ENCODE results near the gene ISOC1.

ISOC1 gene

DNA sequence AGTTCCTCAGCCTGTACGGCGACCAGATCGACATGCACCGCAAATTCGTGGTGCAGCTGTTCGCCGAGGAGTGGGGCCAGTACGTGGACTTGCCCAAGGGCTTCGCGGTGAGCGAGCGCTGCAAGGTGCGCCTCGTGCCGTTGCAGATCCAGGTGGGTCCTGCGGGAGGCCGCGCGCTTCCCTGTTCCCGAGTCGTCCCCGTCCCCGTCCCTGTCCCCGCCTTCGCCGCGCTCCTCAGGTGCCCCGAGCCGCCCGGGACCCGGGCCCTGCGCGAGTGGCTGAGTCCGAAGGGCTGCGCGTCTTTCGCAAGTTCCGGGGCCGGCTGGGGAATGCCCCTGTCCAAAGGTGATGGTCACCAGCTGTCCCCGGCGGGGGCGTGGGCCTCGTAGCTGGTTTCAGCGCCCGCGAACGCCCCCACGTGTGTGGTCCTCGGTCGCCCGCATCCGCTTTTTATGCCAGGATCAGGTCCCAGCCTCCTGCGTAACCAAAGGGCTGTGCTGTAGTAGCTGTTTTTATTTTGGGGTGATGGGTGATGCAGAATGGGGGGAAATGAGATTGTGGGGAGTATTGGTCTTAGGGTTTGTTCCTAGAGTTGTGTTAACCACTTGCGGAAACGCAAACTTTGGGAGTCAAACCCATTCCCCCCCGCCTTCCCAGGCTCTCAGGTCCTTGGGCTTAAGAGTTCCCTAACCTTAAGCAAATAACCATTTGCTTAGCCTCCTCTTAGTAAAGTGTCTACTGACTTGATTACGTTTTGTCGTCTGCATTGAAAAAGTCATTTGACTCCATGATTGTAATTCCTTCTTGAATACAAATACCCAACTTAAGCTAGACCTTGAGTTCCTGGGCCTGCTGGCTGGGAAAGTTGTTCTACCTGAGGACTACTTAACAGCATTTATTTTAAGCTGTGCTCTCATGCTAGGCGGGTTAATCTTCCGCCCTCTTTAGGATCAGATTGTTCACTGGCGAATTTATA lies 663 bp downstream of the ISOC1 start:
- DNase-seq (ENCODE audit: low read depth), result peak; percentile 56

DNA sequence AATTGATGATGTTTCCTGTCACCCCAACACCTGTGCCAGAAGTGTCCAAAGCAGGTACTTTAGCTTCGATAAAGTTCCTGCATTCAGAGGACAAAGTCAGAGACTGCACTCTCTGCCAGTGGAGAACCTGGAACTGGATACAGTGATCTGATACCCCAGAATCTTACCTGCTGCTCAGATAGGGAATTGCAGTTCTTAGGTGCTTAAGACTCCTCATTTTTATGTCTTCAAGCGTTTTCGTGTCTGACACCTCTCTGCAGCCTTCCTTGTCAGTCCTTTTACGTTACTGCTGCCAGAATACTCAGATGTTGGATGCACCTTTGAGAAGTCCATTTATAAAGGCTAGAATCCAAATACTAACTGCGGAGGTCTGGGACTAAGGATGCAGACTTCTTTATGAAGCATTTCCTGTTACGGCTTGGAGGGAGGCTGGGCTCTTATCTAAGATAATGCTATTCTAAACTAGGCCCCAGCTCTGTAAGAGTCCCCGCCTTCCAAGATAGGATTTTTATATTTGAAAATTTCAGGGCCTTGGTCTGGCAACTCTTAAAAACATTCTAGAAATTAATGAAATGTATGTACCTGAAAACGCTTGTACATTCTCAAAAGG lies 1.9 kb downstream of the ISOC1 start:
- DNase-seq (ENCODE audit: low read depth), result peak; percentile 6

DNA sequence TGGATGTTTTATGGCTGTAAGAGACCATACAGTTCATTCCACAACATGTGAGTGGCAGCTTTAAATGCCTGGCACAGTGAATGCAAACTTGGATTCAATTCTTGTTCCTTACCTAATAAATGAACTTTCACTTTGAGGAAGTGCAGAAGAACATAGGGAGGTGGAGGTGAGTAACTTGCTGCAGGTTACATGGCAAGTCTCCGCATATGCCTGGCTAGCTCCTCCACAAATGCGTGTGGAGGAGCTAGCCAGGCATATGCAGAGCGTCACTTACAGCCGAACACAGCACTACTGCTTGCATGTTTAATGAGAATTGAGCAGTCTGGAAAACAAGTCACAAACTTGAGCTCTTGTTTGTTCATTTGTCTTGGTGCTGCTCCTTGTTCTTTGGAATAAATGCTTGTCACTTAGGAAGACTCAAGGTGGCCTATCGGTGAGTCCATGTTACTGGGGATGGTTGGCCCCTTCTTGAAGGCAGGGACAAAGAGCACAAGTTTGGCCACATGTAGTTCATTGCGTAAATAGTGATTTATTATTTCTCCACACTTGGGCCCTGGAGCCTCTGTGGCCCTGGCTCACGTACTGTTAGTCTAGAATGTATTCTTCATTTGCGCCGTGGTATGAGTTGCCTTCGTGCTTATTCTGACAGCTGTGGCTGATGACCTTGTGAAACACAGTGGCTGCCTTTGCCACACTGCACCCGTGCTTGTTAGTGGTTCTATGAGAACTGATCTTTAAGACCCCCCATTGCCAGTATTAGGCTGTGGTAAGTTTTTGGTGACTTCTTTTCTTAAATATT lies 3.1 kb downstream of the ISOC1 start:
- DNase-seq (ENCODE audit: low read depth), result no peak

DNA sequence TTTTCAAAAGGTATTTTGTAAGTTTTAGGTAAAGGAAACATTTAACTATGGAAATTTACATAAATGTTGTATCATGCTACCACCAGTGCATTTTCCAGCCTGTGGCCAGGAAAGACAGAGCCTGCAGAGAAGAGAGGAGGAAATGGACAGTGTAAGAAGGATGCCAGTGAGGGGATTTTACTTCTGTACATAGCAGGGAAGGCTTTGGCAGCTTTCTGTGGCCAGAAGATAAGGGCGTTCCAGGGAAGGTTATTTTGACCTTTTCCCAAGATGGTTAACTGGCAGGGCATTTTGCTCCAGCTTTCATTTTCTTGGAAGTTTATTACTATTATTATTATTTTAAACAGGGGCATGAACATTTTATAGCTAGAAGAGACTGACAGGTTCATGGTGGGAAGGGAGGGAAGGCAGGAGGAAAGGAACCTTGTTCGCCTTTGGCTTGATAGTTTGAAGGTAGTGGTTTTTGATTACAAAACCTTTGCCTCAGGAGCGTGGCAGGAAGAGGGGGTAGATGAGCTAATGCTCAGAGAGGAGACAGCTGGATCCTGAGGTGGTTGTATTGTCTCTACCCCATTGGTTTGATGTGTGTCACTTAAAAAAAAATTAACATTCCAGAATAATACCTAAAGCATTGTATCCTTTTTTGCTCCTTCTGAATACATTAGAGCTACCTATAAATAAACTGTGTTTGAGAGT lies 4.1 kb downstream of the ISOC1 start:
- no peak for DNase-seq (ENCODE audit: low read depth)

DNA sequence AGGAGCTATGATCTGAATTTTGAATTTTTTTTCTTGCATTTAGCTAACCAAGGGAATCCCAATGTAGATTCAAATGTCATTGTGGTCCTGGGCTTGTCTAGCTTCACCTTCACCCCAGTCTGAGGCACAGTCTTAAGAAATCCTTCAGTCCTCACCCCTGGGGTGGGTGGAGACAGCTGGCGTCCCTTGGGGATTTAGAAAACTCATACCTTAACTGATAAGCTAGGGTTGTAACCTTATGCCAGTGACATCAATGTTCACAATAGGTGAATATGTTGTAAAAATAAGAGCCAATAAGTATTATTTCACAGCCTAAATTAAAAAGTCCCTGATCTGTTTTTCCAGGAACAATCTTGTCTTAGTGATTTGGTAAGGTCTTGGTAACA lies 4.6 kb downstream of the ISOC1 start:
- no peak for DNase-seq (ENCODE audit: low read depth)

DNA sequence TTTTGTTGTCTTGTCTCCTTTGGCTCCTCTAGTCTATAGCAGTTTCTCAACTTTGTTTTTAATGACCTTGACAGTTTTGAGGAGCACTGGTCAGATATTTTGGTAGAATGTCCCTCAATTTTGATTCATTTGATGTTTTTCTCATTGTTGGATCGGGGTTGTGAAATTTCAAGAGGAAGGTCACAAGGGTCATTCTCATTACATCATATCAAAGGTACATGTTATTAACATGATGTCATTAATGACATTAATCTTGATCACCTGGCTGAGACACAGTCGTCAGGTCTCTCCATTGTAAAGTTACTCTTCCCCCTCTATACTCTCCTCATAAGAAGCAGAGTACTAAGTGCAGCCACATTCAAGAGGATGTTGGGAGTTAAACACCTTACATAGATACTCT lies 7.2 kb downstream of the ISOC1 start:
- no peak for DNase-seq (ENCODE audit: low read depth)

DNA sequence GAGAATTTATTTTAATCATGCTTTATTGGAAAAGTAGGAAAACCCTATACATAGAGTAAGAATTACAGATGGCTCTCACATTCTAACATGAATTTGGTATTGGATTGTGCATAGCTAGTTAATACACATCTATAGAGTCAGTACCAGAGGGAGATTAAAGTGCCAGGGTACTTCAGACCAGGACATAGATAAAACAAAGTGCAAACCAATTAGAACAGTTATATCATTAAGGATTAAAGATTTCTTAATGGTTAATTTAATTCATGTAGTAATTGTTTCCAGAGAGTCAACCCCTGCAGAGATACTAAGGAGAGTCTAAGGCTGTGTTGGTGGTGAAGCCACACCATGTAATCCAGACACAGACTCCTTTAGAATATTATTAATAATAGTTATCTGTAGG lies 8.8 kb downstream of the ISOC1 start:
- no peak for DNase-seq (ENCODE audit: low read depth)

DNA sequence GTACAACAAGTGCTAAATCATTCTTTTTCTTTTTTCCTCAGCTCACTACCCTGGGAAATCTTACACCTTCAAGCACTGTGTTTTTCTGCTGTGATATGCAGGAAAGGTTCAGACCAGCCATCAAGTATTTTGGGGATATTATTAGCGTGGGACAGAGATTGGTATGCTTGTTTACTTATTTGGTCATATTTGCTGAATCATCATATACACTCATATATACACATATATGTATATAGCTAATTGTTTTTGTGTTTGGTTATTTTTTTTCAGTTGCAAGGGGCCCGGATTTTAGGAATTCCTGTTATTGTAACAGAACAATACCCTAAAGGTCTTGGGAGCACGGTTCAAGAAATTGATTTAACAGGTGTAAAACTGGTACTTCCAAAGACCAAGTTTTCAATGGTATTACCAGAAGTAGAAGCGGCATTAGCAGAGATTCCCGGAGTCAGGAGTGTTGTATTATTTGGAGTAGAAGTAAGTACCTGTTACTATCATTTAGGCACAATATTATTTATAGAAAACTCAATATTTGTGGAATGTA lies 10.4 kb downstream of the ISOC1 start:
- DNase-seq (ENCODE audit: low read depth), result no peak

DNA sequence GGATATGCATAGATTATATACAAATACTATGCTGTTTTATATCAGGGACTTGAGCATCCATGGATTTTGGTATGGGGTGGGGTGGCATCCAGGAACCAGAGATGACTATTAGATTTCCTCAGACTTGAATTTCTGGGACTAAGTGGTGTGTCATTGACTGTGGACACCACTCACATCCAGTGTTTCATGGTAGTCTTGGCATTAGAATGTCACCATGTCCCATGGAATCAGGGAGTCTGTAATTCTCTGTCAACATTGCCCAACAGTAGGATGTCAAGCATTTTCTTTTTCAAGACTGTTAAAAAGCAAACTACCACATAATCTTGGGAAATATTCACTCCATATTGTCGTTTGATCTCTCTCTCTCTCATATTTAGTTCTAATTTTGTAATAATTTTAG lies 13.1 kb downstream of the ISOC1 start:
- DNase-seq (ENCODE audit: low read depth), result no peak

DNA sequence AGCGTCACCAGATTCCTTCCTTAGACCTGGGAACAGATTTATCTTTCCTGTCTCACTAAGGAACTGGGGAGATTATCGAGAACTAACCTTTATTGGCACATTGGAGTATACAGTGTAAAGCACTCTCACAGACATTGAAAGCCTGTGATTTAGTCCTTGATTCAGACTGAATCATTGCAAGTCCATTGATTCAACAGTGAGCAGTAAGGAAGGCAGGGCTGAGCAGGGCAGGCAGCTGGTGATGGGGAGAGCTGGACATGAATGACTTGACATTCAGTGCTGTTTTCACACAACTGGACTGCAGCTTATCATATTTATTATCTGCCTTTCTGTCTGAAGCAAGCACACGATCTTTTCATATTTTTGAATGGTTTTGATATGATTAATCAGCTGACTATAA lies 16.2 kb downstream of the ISOC1 start:
- DNase-seq (ENCODE audit: low read depth), result peak; percentile 25

DNA sequence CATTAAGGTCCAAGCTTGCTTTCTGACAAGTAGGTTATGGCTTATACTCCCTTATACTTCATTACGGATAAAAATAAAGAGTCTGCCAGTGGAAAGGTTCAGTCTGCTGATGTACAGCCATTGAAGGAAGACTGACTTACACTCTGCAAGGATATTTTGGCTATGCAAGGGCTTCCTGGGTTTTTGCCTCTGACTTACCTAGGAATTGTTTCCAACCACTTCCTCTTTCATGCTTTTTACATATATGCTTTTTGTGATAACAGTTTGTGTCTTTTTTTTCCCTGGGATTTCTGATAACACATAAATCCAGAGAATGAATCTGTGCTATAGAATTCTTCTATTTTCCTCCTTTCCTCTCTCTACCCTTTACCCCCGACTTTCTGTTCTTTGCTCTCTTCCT lies 16.8 kb downstream of the ISOC1 start:
- DNase-seq (ENCODE audit: low read depth), result no peak

DNA sequence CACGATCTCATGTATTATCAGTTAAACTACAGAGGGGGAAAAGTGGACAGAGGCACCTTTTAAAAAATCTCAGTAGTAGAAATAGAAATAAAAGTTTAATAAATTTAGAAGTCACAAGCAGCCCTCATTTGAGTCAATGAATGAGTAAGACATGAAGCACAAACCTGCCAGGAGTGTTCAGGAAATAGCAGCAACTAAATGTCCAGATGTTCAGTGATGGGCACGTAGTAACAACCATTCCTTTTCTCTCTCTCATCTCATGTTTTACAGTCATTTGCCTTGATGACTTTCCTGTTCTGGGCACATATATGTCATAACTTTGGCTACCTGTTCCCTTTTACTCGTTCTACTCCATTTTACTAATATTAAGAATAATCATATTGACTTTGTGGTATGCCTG lies 17.7 kb downstream of the ISOC1 start:
- DNase-seq (ENCODE audit: low read depth), result peak; percentile 16

DNA sequence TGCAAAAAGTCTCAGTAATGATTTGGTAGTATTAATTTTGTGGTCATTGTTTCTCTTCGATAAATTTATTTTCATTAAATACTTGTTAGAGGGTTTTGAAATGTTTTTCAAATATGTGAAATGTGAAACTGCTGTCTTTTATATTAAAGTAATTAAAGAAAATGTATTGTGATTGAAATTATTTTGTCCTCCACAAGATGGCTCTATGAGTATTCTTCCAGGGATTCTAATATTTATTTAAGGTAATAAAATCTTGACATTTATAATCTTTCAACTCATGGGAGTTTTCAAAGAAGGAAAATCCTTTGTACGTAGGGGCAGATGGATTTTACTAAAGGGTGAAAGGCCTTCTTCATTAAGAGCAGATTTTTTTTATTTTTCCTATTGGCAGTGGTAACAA lies 19.3 kb downstream of the ISOC1 start:
- DNase-seq (ENCODE audit: low read depth), result peak; percentile 6

DNA sequence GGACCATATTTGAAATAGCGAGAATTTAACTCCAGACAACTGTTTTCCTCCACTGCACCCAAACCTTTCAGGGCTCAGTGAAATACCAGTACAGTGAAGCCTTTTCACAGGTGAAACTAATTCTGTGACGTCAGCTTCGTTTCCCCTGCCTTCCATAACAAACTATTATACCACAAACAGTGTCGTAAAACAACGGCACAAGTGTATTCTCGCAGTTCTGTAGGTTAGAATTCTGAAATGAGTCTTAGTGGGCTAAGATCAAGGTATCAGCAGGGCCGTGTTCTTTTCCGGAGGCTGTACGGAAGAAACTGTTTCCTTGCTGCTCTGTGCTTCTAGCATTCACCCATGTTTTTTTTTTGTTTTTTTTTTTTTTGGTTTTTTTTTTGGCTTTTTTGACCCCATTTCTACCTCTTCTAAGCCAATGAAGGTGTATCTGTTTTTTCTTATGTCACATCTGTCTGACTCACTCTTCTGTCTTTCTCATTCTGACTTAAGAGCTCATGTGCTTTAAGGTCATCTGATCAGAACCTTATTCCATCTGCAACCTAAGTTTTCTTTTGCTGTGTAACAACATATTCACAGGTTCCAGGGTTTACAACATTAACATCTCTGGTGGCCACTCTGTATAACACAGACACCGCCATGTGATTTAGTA lies 20.1 kb downstream of the ISOC1 start:
- DNase-seq (ENCODE audit: low read depth), result no peak

DNA sequence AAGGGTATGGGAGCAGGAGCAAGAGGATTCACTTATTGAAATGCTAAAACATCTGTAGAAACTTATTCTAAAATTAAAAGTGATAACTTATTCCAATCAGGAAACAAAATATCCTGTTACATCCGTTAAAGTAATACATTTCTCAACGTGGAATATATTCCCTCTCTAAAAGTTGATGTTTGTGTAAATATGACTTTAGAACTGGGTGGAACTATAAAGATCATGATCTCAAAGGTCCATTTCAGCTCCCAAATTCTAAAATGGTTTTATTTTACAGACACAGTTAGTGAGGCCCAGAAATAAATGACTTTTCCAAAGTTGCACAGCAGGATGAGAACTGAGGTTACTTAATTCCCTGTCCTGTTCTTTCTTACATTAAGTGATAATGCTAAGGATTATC lies 21.1 kb downstream of the ISOC1 start:
- DNase-seq (ENCODE audit: low read depth), result no peak

DNA sequence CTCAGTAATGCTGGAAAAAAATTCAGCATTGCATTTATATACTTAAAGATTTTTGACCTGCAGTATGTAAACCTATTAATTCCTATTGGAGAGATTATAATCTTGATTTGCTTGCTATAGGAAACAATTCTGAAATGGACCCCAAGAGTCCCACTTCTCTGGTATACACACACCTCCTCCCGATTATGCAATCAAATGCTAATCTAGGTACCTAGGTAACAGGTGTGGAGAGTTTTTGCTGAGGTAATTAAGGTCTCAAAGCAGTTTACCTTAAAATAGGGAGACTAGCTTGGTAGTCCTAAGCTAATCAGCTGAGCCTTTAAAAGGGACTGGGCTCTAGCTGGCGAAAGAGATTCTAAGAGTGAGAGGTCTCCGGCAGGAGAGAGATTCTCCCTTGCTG lies 22.2 kb downstream of the ISOC1 start:
- DNase-seq (ENCODE audit: low read depth), result no peak

DNA sequence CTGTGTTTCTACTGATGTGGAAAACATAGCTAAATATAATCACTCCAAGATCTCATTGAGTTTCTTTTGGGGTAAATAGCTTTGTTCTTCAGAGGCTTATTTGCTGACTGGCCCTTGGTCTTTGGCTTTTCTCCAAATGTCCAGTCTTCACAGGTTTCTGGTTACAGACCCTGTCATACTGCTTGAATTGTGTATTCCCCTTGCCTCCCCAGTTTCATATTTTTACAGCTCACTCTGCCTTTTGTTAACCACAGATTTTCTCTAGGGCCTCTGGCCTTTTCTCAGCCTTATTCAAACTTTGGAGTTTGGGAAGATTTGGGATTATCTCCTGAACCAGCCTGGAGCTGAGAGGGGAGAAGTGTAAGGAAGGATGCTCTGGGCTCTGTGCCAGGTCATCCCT lies 23.9 kb downstream of the ISOC1 start:
- no peak for DNase-seq (ENCODE audit: low read depth)

DNA sequence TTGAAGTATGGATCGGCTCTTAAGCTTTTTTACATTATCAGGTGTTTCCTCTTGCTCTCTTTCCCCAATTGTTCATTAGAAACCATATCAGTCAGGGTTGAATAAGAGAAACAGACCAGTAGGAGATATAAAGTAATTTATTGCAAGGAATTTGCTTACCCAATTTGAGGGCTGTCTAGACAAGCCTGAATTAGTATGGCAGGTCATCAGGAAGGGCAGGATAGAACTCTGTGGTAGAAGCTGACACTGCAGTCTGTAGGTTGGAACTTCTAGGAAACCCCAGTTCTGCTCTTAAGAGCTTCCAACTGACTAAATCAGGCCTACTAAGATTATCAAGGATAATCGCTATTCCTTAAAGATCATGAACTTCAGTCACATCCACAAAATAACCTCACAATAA lies 24.3 kb downstream of the ISOC1 start:
- DNase-seq (ENCODE audit: low read depth), result no peak

DNA sequence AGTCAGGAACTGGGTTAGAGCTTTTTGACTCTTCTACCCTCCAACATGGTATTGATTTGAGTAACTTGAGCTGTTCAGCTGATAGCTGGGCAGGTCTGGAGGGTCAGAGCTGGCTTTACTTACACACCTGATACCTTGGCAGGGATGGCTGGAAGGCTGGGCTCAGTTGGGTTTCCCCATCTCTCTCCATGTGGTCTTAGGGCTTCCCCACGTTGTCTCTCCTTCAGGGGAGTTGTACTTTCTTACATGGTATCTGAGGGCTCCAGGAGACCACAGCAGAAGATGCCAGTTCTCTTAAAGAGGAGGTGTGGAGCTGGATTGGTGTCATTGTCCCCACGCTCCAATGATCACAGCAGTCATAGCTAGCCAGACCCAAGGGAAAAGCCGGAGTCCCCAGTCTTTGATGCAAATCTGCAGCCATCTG lies 25.6 kb downstream of the ISOC1 start:
- no peak for DNase-seq (ENCODE audit: low read depth)

DNA sequence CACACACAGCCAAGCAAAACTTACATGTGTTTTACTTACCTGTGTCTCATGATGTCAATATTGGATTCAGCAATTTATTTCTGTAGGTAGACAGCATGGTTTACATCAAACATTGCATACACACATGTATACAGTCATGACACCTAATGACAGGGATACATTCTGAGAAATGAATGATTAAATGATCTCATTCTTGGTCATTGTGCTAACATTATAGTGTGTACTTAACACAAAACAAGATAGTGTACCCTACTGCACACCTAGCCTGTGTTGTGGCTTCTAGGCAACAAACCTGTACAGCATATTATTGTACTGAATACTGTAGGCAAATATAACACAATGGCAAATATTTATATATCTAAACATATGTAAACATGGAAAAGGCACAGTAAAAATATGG lies 28.0 kb downstream of the ISOC1 start:
- no peak for DNase-seq (ENCODE audit: low read depth)

DNA sequence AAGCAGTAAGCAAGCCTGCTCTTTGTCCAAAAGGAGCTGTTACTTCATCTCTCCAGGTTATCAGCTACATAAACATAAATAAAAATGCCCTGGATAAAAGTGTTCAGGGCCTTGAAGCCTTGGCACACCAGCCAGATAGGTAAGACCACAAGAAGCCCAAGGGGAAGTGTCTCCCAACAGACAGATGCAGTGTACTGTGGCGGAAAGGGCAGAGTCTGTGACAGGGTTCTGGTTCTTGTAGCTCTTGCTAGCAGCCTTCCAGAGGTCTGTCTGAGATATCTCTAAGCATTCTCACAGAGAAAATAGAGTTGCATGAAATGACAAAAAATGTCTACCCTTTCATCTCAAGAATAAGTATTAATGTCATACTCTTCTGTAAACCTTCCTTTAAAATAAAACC lies 30.1 kb downstream of the ISOC1 start:
- no peak for DNase-seq (ENCODE audit: low read depth)
